BJ (cell line): ENCODE results near the gene MYADML2. TPM values are rescaled to one million over a fixed set of nuclear protein-coding genes. Genes with fewer than 3 reads are reported as not detected.

Experiments
- CTCF ChIA-PET: fragments of 350-600 bp; formaldehyde crosslinking; extraction: SDS; loops from one replicate; lab custom pipeline; 2021; ENCODE audit warnings: antibody characterized with exemption, inconsistent platforms; lab: Yijun Ruan, JAX
- POLR2A ChIA-PET: fragments of 300-600 bp; sonication (Branson Sonifier 250); formaldehyde crosslinking; extraction: SDS; loops from one replicate; lab custom pipeline; 2021; ENCODE audit warnings: antibody characterized with exemption; lab: Charles Lee
- DNase-seq: peaks from one replicate; pipeline ENCODE4 v3.0.0-alpha.2; 2011; ENCODE audit warnings: low read depth
- H3K27me3 ChIP-seq: 2 replicates; pipeline ENCODE4 v1.6.0; 2011; ENCODE audit warnings: low read length; ENCODE audit not compliant: control insufficient read depth, insufficient read depth
- H3K36me3 ChIP-seq: 2 replicates; pipeline ENCODE4 v1.5.1; 2011; ENCODE audit warnings: low read length; ENCODE audit not compliant: control insufficient read depth, insufficient read depth
- H3K4me3 ChIP-seq: 2 replicates; pipeline ENCODE4 v1.5.1; 2011; ENCODE audit warnings: low read depth, mild to moderate bottlenecking, control low read depth, low read length
- polyA plus RNA-seq: library from polyadenylated mRNA; depleted of rRNA; stranded (reverse); fragments of >200 nt; gene quantifications from 2 replicates; pipeline ENCODE4 v1.2.3, GENCODE V29; 2011
- TF ChIP-seq, protein P1 (sequence below): IDR thresholded peaks from 2 replicates; pipeline ENCODE4 v1.5.1; 2011; ENCODE audit warnings: low read depth, mild to moderate bottlenecking, control low read depth, inconsistent platforms, low read length, moderate library complexity; ENCODE audit not compliant: insufficient read depth

The MYADML2 gene
- polyA plus RNA-seq, 1 experiment = not detected

DNA sequence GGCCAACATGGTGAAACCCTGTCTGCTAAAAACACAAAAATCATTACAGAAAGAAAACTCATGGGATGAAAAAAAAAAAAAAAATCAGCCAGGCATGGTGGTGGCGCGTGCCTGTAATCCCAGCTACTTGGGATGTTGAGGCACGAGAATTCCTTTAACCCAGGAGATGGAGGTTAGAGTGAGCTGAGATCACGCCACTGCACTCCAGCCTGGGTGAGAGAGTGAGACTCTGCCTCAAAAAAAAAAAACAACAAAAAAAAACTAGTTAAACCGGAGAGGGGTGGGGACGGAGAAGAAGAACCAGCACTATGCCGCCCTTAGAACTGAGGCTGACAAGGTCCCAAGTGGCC lies 21.3 kb upstream of the MYADML2 start:
- Histone ChIP-seq H3K4me3 (no peak overlapping the region), H3K36me3 (no peaks in the 10 kb centered on the region), H3K27me3 (0 out of 2 replicates have a peak, but pooled peaks cover 2% of the 10 kb centered on the region)
- TF ChIP-seq, protein P1, sequence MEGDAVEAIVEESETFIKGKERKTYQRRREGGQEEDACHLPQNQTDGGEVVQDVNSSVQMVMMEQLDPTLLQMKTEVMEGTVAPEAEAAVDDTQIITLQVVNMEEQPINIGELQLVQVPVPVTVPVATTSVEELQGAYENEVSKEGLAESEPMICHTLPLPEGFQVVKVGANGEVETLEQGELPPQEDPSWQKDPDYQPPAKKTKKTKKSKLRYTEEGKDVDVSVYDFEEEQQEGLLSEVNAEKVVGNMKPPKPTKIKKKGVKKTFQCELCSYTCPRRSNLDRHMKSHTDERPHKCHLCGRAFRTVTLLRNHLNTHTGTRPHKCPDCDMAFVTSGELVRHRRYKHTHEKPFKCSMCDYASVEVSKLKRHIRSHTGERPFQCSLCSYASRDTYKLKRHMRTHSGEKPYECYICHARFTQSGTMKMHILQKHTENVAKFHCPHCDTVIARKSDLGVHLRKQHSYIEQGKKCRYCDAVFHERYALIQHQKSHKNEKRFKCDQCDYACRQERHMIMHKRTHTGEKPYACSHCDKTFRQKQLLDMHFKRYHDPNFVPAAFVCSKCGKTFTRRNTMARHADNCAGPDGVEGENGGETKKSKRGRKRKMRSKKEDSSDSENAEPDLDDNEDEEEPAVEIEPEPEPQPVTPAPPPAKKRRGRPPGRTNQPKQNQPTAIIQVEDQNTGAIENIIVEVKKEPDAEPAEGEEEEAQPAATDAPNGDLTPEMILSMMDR = no peak
- DNase-seq = no peak
- POLR2A ChIA-PET = no interaction called here
- CTCF ChIA-PET = interaction anchor here (2.7 to 4.1 kb wide), 2 partner anchors 8 to 53 kb away, joined by 18 to 31 read pairs; partner anchors contain the start of genes CENPX and LRRC45

DNA sequence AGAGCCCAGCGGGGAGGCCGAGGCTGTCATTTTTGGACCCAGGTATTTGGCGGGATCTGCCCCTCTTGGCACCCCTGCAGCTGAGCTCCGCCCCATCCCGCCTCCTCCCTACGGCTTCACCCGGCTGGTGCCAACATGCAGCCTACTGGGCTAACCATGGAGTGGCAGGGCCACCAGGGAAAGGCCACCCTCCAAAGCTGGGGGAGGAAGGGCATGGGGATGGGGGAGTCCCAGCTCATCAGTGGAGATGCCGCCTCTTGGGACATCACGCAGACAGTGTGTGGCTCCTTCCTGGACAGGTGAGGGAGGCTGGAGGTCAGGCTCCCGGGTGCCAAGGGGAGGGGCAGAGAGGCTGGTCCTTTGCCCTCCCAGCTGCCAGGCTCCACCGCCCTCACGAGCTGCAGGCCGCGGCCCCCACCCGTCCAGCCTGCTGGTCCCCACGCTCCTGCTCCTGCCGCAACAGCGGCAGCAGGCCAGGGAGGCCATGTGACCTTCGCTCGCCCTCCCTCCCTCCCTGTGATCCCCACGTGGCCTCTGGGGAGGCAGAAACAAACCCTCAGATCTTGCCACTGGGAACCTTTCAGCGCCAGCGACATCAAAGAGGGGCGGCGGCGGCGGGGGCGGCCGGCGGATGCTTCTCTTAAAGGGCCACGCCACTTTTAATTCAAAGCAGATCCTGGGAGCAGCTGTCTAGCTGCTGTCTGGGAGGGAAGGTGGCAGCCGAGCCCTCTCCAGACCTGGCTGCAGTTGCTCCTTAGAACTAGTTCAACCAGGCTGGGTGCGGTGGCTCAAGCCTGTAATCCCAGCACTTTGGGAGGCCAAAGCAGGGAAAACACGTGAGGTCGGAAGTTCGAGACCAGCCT lies 20.7 kb upstream of the MYADML2 start:
- peak; percentile 11 for DNase-seq
- POLR2A ChIA-PET = no interaction called here
- TF ChIP-seq, protein P1 = no peak
- CTCF ChIA-PET = interaction anchor here (1.4 to 4.1 kb wide), 3 partner anchors 8 to 70 kb away, joined by 4 to 31 read pairs (median 18); partner anchors contain the start of genes CENPX, DCXR and LRRC45
- Histone ChIP-seq H3K36me3 (no peaks in the 10 kb centered on the region), H3K27me3 (peaks cover 4% of the 10 kb centered on the region), H3K4me3 (no peak overlapping the region)

- no peak for DNase-seq
- no peaks in the 10 kb centered on the region for H3K36me3 ChIP-seq
- TF ChIP-seq, protein P1 = no peak
- ChIA-PET POLR2A (no interaction called here), CTCF (interaction anchor here (0.6 to 4.1 kb wide), 6 partner anchors 7 to 70 kb away, joined by 3 to 31 read pairs (median 6); partner anchors contain the start of genes CENPX, DCXR, LRRC45 and RAC3)
- H3K27me3 ChIP-seq = peaks cover 8% of the 10 kb centered on the region
- no peak overlapping the region for H3K4me3 ChIP-seq
Observed at GRCh38 chr17:81967244-81967532, 20.2 kb upstream of the MYADML2 start.

GRCh38 chr17:81966343-81967243 lies 19.6 kb upstream of the MYADML2 start:
- no peak for DNase-seq

More at GRCh38 chr17:81966343-81967243, 19.6 kb upstream of the MYADML2 start:
- ChIA-PET CTCF (interaction anchor here (0.6 to 4.1 kb wide), 6 partner anchors 7 to 71 kb away, joined by 3 to 31 read pairs (median 6); partner anchors contain the start of genes CENPX, DCXR, LRRC45 and RAC3), POLR2A (no interaction called here)
- H3K36me3 ChIP-seq = no peaks in the 10 kb centered on the region
- TF ChIP-seq, protein P1 = no peak
- no peak overlapping the region for H3K4me3 ChIP-seq
- H3K27me3 ChIP-seq = peaks cover 9% of the 10 kb centered on the region
